Measurements from ENCODE around the gene CCDC83.
"Not testable (repeated sequence)": the region's sequence is repeated elsewhere in the genome, so short reads cannot be mapped to it uniquely, and the experiment has no call there.

The CCDC83 gene

GRCh38 chr11:85840932-85841331 lies 14.3 kb upstream of the CCDC83 start:
- not testable (repeated sequence) for H3K4me3 ChIP-seq (ENCODE audit: low read length); H3K9me3 ChIP-seq (ENCODE audit: control insufficient read depth, low read depth, low read length); H3K36me3 ChIP-seq (ENCODE audit: control insufficient read depth, low read depth, low read length); H3K9ac ChIP-seq (ENCODE audit: low read length); H3K4me1 ChIP-seq (ENCODE audit: control insufficient read depth, low read depth, low read length); H3K27me3 ChIP-seq (ENCODE audit: control insufficient read depth, insufficient read depth, low read length); H3K27ac ChIP-seq (ENCODE audit: low read length)

- Histone ChIP-seq H3K9me3 (ENCODE audit: control insufficient read depth, low read depth, low read length) (peaks cover 8% of the 10 kb centered on the region), H3K4me3 (ENCODE audit: low read length) (no peak overlapping the region), H3K27ac (ENCODE audit: low read length) (no peak overlapping the region), H3K27me3 (ENCODE audit: control insufficient read depth, insufficient read depth, low read length) (no peaks in the 10 kb centered on the region), H3K9ac (ENCODE audit: low read length) (no peak overlapping the region), H3K4me1 (ENCODE audit: control insufficient read depth, low read depth, low read length) (no peaks in the 10 kb centered on the region), H3K36me3 (ENCODE audit: control insufficient read depth, low read depth, low read length) (no peaks in the 10 kb centered on the region)
Observed at GRCh38 chr11:85843929-85844328, 11.3 kb upstream of the CCDC83 start.

- Histone ChIP-seq H3K36me3 (ENCODE audit: control insufficient read depth, low read depth, low read length) (no peaks in the 10 kb centered on the region), H3K27me3 (ENCODE audit: control insufficient read depth, insufficient read depth, low read length) (no peaks in the 10 kb centered on the region), H3K9me3 (ENCODE audit: control insufficient read depth, low read depth, low read length) (peaks cover 9% of the 10 kb centered on the region), H3K9ac (ENCODE audit: low read length) (no peak overlapping the region), H3K4me1 (ENCODE audit: control insufficient read depth, low read depth, low read length) (no peaks in the 10 kb centered on the region), H3K4me3 (ENCODE audit: low read length) (no peak overlapping the region), H3K27ac (ENCODE audit: low read length) (no peak overlapping the region)
Observed at GRCh38 chr11:85844439-85845123, 10.6 kb upstream of the CCDC83 start.

- Histone ChIP-seq H3K4me1 (ENCODE audit: control insufficient read depth, low read depth, low read length) (no peaks in the 10 kb centered on the region), H3K27me3 (ENCODE audit: control insufficient read depth, insufficient read depth, low read length) (no peaks in the 10 kb centered on the region), H3K4me3 (ENCODE audit: low read length) (no peak overlapping the region), H3K9ac (ENCODE audit: low read length) (no peak overlapping the region), H3K27ac (ENCODE audit: low read length) (no peak overlapping the region), H3K36me3 (ENCODE audit: control insufficient read depth, low read depth, low read length) (no peaks in the 10 kb centered on the region), H3K9me3 (ENCODE audit: control insufficient read depth, low read depth, low read length) (peaks cover 9% of the 10 kb centered on the region)
Observed at GRCh38 chr11:85845124-85845631, 10.0 kb upstream of the CCDC83 start.

- peaks cover 18% of the 10 kb centered on the region for H3K9me3 ChIP-seq (ENCODE audit: control insufficient read depth, low read depth, low read length)
- H3K27ac ChIP-seq (ENCODE audit: low read length) = no peak overlapping the region
- no peaks in the 10 kb centered on the region for H3K27me3 ChIP-seq (ENCODE audit: control insufficient read depth, insufficient read depth, low read length)
- no peaks in the 10 kb centered on the region for H3K36me3 ChIP-seq (ENCODE audit: control insufficient read depth, low read depth, low read length)
- H3K4me1 ChIP-seq (ENCODE audit: control insufficient read depth, low read depth, low read length) = no peaks in the 10 kb centered on the region
- H3K4me3 ChIP-seq (ENCODE audit: low read length) = no peak overlapping the region
- no peak overlapping the region for H3K9ac ChIP-seq (ENCODE audit: low read length)
Observed at GRCh38 chr11:85847436-85847835, 7.7 kb upstream of the CCDC83 start.

- H3K36me3 ChIP-seq (ENCODE audit: control insufficient read depth, low read depth, low read length) = no peaks in the 10 kb centered on the region
- H3K9ac ChIP-seq (ENCODE audit: low read length) = no peak overlapping the region
- no peaks in the 10 kb centered on the region for H3K4me1 ChIP-seq (ENCODE audit: control insufficient read depth, low read depth, low read length)
Observed at GRCh38 chr11:85848006-85848405, 7.2 kb upstream of the CCDC83 start.

GRCh38 chr11:85848556-85848955 lies 6.6 kb upstream of the CCDC83 start:
- Histone ChIP-seq H3K27me3 (ENCODE audit: control insufficient read depth, insufficient read depth, low read length) (no peaks in the 10 kb centered on the region), H3K4me3 (ENCODE audit: low read length) (no peak overlapping the region), H3K27ac (ENCODE audit: low read length) (no peak overlapping the region), H3K9ac (ENCODE audit: low read length) (no peak overlapping the region), H3K36me3 (ENCODE audit: control insufficient read depth, low read depth, low read length) (no peaks in the 10 kb centered on the region), H3K4me1 (ENCODE audit: control insufficient read depth, low read depth, low read length) (no peaks in the 10 kb centered on the region), H3K9me3 (ENCODE audit: control insufficient read depth, low read depth, low read length) (peaks cover 18% of the 10 kb centered on the region)

More at GRCh38 chr11:85848006-85848405, 7.2 kb upstream of the CCDC83 start:
- Histone ChIP-seq H3K4me3 (ENCODE audit: low read length) (no peak overlapping the region), H3K27me3 (ENCODE audit: control insufficient read depth, insufficient read depth, low read length) (no peaks in the 10 kb centered on the region), H3K9me3 (ENCODE audit: control insufficient read depth, low read depth, low read length) (peaks cover 18% of the 10 kb centered on the region), H3K27ac (ENCODE audit: low read length) (no peak overlapping the region)

GRCh38 chr11:85852754-85853153 lies 2.4 kb upstream of the CCDC83 start:
- H3K9me3 ChIP-seq (ENCODE audit: control insufficient read depth, low read depth, low read length) = peaks cover 14% of the 10 kb centered on the region
- H3K4me3 ChIP-seq (ENCODE audit: low read length); H3K36me3 ChIP-seq (ENCODE audit: control insufficient read depth, low read depth, low read length); H3K9ac ChIP-seq (ENCODE audit: low read length); H3K27me3 ChIP-seq (ENCODE audit: control insufficient read depth, insufficient read depth, low read length); H3K4me1 ChIP-seq (ENCODE audit: control insufficient read depth, low read depth, low read length); H3K27ac ChIP-seq (ENCODE audit: low read length): not testable (repeated sequence)

GRCh38 chr11:85853541-85853940 lies 1.6 kb upstream of the CCDC83 start:
- not testable (repeated sequence) for H3K27ac ChIP-seq (ENCODE audit: low read length); H3K36me3 ChIP-seq (ENCODE audit: control insufficient read depth, low read depth, low read length); H3K27me3 ChIP-seq (ENCODE audit: control insufficient read depth, insufficient read depth, low read length); H3K4me1 ChIP-seq (ENCODE audit: control insufficient read depth, low read depth, low read length); H3K4me3 ChIP-seq (ENCODE audit: low read length); H3K9ac ChIP-seq (ENCODE audit: low read length)
- H3K9me3 ChIP-seq (ENCODE audit: control insufficient read depth, low read depth, low read length) = peaks cover 14% of the 10 kb centered on the region

GRCh38 chr11:85854212-85854556 lies 999 bp upstream of the CCDC83 start:
- H3K27me3 ChIP-seq (ENCODE audit: control insufficient read depth, insufficient read depth, low read length) = no peaks in the 10 kb centered on the region
- H3K4me3 ChIP-seq (ENCODE audit: low read length) = peak overlapping the region; percentile 83
- peak overlapping the region; percentile 87 for H3K9ac ChIP-seq (ENCODE audit: low read length)
- H3K9me3 ChIP-seq (ENCODE audit: control insufficient read depth, low read depth, low read length) = peaks cover 9% of the 10 kb centered on the region
- peak overlapping the region; percentile 75 for H3K27ac ChIP-seq (ENCODE audit: low read length)
- no peaks in the 10 kb centered on the region for H3K36me3 ChIP-seq (ENCODE audit: control insufficient read depth, low read depth, low read length)
- peaks cover 5% of the 10 kb centered on the region for H3K4me1 ChIP-seq (ENCODE audit: control insufficient read depth, low read depth, low read length)

GRCh38 chr11:85854557-85855340 lies 434 bp upstream of the CCDC83 start:
- H3K9me3 ChIP-seq (ENCODE audit: control insufficient read depth, low read depth, low read length) = peaks cover 9% of the 10 kb centered on the region
- peaks cover 5% of the 10 kb centered on the region for H3K4me1 ChIP-seq (ENCODE audit: control insufficient read depth, low read depth, low read length)
- H3K27ac ChIP-seq (ENCODE audit: low read length) = peak overlapping the region; percentile 75
- no peaks in the 10 kb centered on the region for H3K27me3 ChIP-seq (ENCODE audit: control insufficient read depth, insufficient read depth, low read length)
- H3K4me3 ChIP-seq (ENCODE audit: low read length) = peak overlapping the region; percentile 83
- H3K9ac ChIP-seq (ENCODE audit: low read length) = peak overlapping the region; percentile 87
- H3K36me3 ChIP-seq (ENCODE audit: control insufficient read depth, low read depth, low read length) = no peaks in the 10 kb centered on the region

- no peak overlapping the region for H3K4me3 ChIP-seq (ENCODE audit: low read length)
- peaks cover 5% of the 10 kb centered on the region for H3K4me1 ChIP-seq (ENCODE audit: control insufficient read depth, low read depth, low read length)
- no peaks in the 10 kb centered on the region for H3K27me3 ChIP-seq (ENCODE audit: control insufficient read depth, insufficient read depth, low read length)
Observed at GRCh38 chr11:85857098-85857497, 1.9 kb downstream of the CCDC83 start.

More at GRCh38 chr11:85857098-85857497, 1.9 kb downstream of the CCDC83 start:
- Histone ChIP-seq H3K9me3 (ENCODE audit: control insufficient read depth, low read depth, low read length) (peaks cover 2% of the 10 kb centered on the region), H3K9ac (ENCODE audit: low read length) (no peak overlapping the region), H3K36me3 (ENCODE audit: control insufficient read depth, low read depth, low read length) (no peaks in the 10 kb centered on the region), H3K27ac (ENCODE audit: low read length) (no peak overlapping the region)
